ENCODE data around the gene CEP57L1. TPM values are rescaled to one million over a fixed set of nuclear protein-coding genes. Genes with fewer than 3 reads are reported as not detected.

CEP57L1 gene
- polyA plus RNA-seq, 1 donor from 2014 or later = 19.7 TPM

GRCh38 chr6:109053336-109053735 is 42.0 kb upstream of the CEP57L1 start:
- no peaks in the 10 kb centered on the region for H3K36me3 ChIP-seq (ENCODE audit: insufficient read depth, low read length)
- H3K27me3 ChIP-seq (ENCODE audit: insufficient read depth, low read depth, low read length) = no peaks in the 10 kb centered on the region
- H3K9me3 ChIP-seq (ENCODE audit: low read length) = no peaks in the 10 kb centered on the region
- no peaks in the 10 kb centered on the region for H3K9me2 ChIP-seq (ENCODE audit: insufficient read depth, low read length)
- H3K4me2 ChIP-seq (ENCODE audit: low read length) = no peak overlapping the region
- no peak overlapping the region for H3K4me3 ChIP-seq (ENCODE audit: low read length)
- H3K79me2 ChIP-seq (replicated peaks; ENCODE audit: insufficient read depth, low read length) = no peaks in the 10 kb centered on the region
- no peaks in the 10 kb centered on the region for H4K20me1 ChIP-seq (ENCODE audit: insufficient read depth)
- no peak overlapping the region for H3K27ac ChIP-seq (ENCODE audit: low read length)
- no peaks in the 10 kb centered on the region for H3F3A ChIP-seq (ENCODE audit: insufficient read depth, low read length, poor library complexity, severe bottlenecking)
- H2AFZ ChIP-seq (ENCODE audit: low read depth, low read length) = no peak overlapping the region
- TF ChIP-seq EP300 (conservative IDR thresholded peaks at IDR 0.05; ENCODE audit: poor library complexity, severe bottlenecking) = no peak
- TF ChIP-seq EZH2 (IDR thresholded peaks at IDR 0.05; ENCODE audit: borderline replicate concordance, insufficient read depth, low read length, poor library complexity, severe bottlenecking) = no peak
- TF ChIP-seq MXI1 (conservative IDR thresholded peaks at IDR 0.05; ENCODE audit: poor library complexity, severe bottlenecking) = no peak
- TF ChIP-seq RAD21 (conservative IDR thresholded peaks at IDR 0.05) = no peak
- no peak for TF ChIP-seq SMC3 (conservative IDR thresholded peaks at IDR 0.05; ENCODE audit: poor library complexity)
- no peak for TF ChIP-seq POLR2AphosphoS5 (IDR thresholded peaks at IDR 0.05)
- no peak for TF ChIP-seq REST (IDR thresholded peaks at IDR 0.05; ENCODE audit: borderline replicate concordance)
- TF ChIP-seq TAF1 (IDR thresholded peaks at IDR 0.05; ENCODE audit: low read depth) = no peak
- no peak for TF ChIP-seq CTCF (IDR thresholded peaks at IDR 0.05; ENCODE audit: poor library complexity, severe bottlenecking)
- no peak overlapping the region for H3K9ac ChIP-seq (ENCODE audit: low read length)

GRCh38 chr6:109055771-109056235 is 39.5 kb upstream of the CEP57L1 start:
- H3K9me2 ChIP-seq (ENCODE audit: insufficient read depth, low read length) = no peaks in the 10 kb centered on the region
- no peak overlapping the region for H3K9ac ChIP-seq (ENCODE audit: low read length)
- H3K9me3 ChIP-seq (ENCODE audit: low read length) = no peaks in the 10 kb centered on the region
- no peaks in the 10 kb centered on the region for H3K27me3 ChIP-seq (ENCODE audit: insufficient read depth, low read depth, low read length)
- H3K36me3 ChIP-seq (ENCODE audit: insufficient read depth, low read length) = no peaks in the 10 kb centered on the region
- TF ChIP-seq REST (IDR thresholded peaks at IDR 0.05; ENCODE audit: borderline replicate concordance) = no peak
- no peak for TF ChIP-seq EZH2 (IDR thresholded peaks at IDR 0.05; ENCODE audit: borderline replicate concordance, insufficient read depth, low read length, poor library complexity, severe bottlenecking)
- TF ChIP-seq EP300 (conservative IDR thresholded peaks at IDR 0.05; ENCODE audit: poor library complexity, severe bottlenecking) = no peak
- no peak for TF ChIP-seq POLR2AphosphoS5 (IDR thresholded peaks at IDR 0.05)
- no peak for TF ChIP-seq RAD21 (conservative IDR thresholded peaks at IDR 0.05)
- no peak for TF ChIP-seq CTCF (IDR thresholded peaks at IDR 0.05; ENCODE audit: poor library complexity, severe bottlenecking)
- TF ChIP-seq MXI1 (conservative IDR thresholded peaks at IDR 0.05; ENCODE audit: poor library complexity, severe bottlenecking) = no peak
- no peak for TF ChIP-seq SMC3 (conservative IDR thresholded peaks at IDR 0.05; ENCODE audit: poor library complexity)
- no peak for TF ChIP-seq TAF1 (IDR thresholded peaks at IDR 0.05; ENCODE audit: low read depth)
- no peak overlapping the region for H3K4me2 ChIP-seq (ENCODE audit: low read length)
- H3K4me3 ChIP-seq (ENCODE audit: low read length) = no peak overlapping the region
- H3F3A ChIP-seq (ENCODE audit: insufficient read depth, low read length, poor library complexity, severe bottlenecking) = no peaks in the 10 kb centered on the region
- no peak overlapping the region for H2AFZ ChIP-seq (ENCODE audit: low read depth, low read length)
- H3K79me2 ChIP-seq (replicated peaks; ENCODE audit: insufficient read depth, low read length) = no peaks in the 10 kb centered on the region
- no peaks in the 10 kb centered on the region for H4K20me1 ChIP-seq (ENCODE audit: insufficient read depth)
- no peak overlapping the region for H3K27ac ChIP-seq (ENCODE audit: low read length)
